ENCODE measurements around the gene STMP1.
A peak's percentile ranks its signal among the peaks of the same experiment; 100 is the strongest.

Gene STMP1

DNA sequence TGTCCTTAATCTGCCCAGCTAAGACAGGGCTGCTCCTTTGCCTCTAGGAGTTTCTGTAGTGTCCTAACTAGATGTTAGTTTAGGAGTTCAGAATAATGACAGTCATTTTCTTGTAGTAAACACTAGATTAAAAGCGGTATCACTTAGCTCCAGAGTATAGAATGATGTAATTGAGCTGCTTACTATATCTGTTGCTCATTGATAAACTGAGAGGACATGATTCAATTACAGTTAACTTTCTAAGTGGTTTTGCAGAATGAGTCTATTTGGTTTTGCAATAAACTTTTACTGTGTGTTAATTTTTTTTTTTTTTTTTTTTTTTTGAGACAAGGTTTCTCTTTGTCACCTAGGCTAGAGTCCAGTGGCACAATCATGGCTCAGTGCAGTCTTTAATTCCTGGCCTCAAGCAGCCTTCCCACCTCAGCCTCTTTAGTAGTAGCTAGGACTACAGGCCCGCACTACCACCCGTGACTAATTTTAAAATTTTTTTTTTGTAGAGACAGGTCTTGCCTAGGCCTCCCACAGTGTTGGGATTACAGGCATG lies 1.8 kb downstream of the STMP1 start:
- TF ChIP-seq, protein P1, sequence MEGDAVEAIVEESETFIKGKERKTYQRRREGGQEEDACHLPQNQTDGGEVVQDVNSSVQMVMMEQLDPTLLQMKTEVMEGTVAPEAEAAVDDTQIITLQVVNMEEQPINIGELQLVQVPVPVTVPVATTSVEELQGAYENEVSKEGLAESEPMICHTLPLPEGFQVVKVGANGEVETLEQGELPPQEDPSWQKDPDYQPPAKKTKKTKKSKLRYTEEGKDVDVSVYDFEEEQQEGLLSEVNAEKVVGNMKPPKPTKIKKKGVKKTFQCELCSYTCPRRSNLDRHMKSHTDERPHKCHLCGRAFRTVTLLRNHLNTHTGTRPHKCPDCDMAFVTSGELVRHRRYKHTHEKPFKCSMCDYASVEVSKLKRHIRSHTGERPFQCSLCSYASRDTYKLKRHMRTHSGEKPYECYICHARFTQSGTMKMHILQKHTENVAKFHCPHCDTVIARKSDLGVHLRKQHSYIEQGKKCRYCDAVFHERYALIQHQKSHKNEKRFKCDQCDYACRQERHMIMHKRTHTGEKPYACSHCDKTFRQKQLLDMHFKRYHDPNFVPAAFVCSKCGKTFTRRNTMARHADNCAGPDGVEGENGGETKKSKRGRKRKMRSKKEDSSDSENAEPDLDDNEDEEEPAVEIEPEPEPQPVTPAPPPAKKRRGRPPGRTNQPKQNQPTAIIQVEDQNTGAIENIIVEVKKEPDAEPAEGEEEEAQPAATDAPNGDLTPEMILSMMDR (IDR thresholded peaks at IDR 0.05; ENCODE audit: borderline replicate concordance, extremely low read depth, low read length, poor library complexity, severe bottlenecking), result no peak
- TF ChIP-seq EZH2 (IDR thresholded peaks at IDR 0.05; ENCODE audit: borderline replicate concordance, low read depth, low read length, severe bottlenecking), result no peak
- Histone ChIP-seq H3K9ac (ENCODE audit: low read depth, low read length) (peak overlapping the region; percentile 91; the same call in 1 of the 2 replicates), H3K27ac (ENCODE audit: low read length) (0 out of 2 replicates have a peak overlapping the region, but pooled peaks have one; percentile 25), H3K4me3 (ENCODE audit: low read depth in 1 of 2, low read length in 2 of 2) (peak overlapping the region in 1 of 2 experiments; percentile 99; a peak in 2 of 4 replicates), H3K79me2 (ENCODE audit: insufficient read depth, low read length) (peaks cover 66% of the 10 kb centered on the region), H2AFZ (ENCODE audit: low read depth, low read length) (no peak overlapping the region), H3K27me3 (ENCODE audit: insufficient read depth, low read length, poor library complexity) (no peaks in the 10 kb centered on the region), H4K20me1 (ENCODE audit: insufficient read depth, low read length) (0 out of 2 replicates have a peak, but pooled peaks cover 4% of the 10 kb centered on the region), H3K36me3 (ENCODE audit: insufficient read depth, low read length) (peaks cover 4% of the 10 kb centered on the region), H3K9me3 (ENCODE audit: insufficient read depth, low read length, severe bottlenecking) (no peaks in the 10 kb centered on the region), H3K4me1 (ENCODE audit: insufficient read depth, low read length) (peaks cover 38% of the 10 kb centered on the region), H3K4me2 (ENCODE audit: insufficient read depth, low read length) (peak overlapping the region; percentile 93)
- DNase-seq (no peak), ATAC-seq (ENCODE audit: insufficient read depth, low read depth) (no peak)

DNA sequence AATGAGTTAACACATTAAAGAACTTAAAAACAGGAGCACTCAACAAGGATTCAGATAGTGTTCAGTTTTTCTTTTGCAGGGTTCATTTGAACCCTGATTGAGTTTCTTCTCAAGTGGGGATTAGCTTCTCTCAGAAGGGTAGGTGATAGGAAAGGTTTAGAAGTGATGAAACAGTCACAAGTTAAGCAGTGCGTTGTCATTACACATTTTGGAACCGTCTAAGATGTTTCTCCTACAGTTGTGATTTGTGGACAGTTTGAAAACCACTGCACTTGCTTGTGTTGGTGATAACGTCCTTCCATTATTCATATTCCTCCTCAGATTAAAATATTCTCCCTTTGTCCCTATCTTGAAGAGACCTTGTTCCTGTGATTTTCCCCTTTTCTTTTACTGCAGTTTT lies 2.7 kb downstream of the STMP1 start:
- TF ChIP-seq, protein P1 (IDR thresholded peaks at IDR 0.05; ENCODE audit: borderline replicate concordance, extremely low read depth, low read length, poor library complexity, severe bottlenecking), result no peak
- TF ChIP-seq EZH2 (IDR thresholded peaks at IDR 0.05; ENCODE audit: borderline replicate concordance, low read depth, low read length, severe bottlenecking), result no peak
- H3K79me2 ChIP-seq (ENCODE audit: insufficient read depth, low read length), result peaks cover 75% of the 10 kb centered on the region
- no peaks in the 10 kb centered on the region for H3K9me3 ChIP-seq (ENCODE audit: insufficient read depth, low read length, severe bottlenecking)
- H3K4me1 ChIP-seq (ENCODE audit: insufficient read depth, low read length), result peaks cover 38% of the 10 kb centered on the region
- ATAC-seq (ENCODE audit: insufficient read depth, low read depth) (no peak), DNase-seq (no peak)
- no peak overlapping the region for H3K4me3 ChIP-seq (ENCODE audit: low read depth in 1 of 2, low read length in 2 of 2)
- peak overlapping the region; percentile 93; the same call in 1 of the 2 replicates for H3K4me2 ChIP-seq (ENCODE audit: insufficient read depth, low read length)
- H3K27ac ChIP-seq (ENCODE audit: low read length), result no peak overlapping the region
- H3K9ac ChIP-seq (ENCODE audit: low read depth, low read length), result no peak overlapping the region
- no peak overlapping the region for H2AFZ ChIP-seq (ENCODE audit: low read depth, low read length)
- H3K27me3 ChIP-seq (ENCODE audit: insufficient read depth, low read length, poor library complexity), result no peaks in the 10 kb centered on the region
- H4K20me1 ChIP-seq (ENCODE audit: insufficient read depth, low read length), result peaks cover 6% of the 10 kb centered on the region; the same call in 1 of the 2 replicates
- H3K36me3 ChIP-seq (ENCODE audit: insufficient read depth, low read length), result peaks cover 4% of the 10 kb centered on the region

DNA sequence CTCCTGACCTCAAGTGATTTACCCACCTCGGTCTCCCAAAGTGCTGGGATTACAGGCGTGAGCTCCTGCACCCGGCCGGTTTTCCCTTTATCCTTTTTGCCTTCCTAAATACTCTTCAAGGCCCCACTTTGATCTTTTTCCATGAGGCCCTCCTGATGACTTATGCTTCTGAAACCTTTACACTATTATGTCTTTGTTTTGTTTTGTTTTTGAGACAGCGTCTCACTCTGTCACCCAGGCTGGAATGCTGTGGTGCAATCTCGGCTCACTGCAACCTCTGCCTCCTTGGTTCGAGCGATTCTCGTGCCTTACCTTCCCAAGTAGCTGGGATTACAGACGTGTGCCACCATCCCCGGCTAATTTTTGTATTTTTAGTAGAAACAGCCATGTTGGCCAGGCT lies 3.8 kb downstream of the STMP1 start:
- Histone ChIP-seq H3K9ac (ENCODE audit: low read depth, low read length) (no peak overlapping the region), H3K9me3 (ENCODE audit: insufficient read depth, low read length, severe bottlenecking) (no peaks in the 10 kb centered on the region), H2AFZ (ENCODE audit: low read depth, low read length) (no peak overlapping the region), H3K27ac (ENCODE audit: low read length) (no peak overlapping the region), H3K36me3 (ENCODE audit: insufficient read depth, low read length) (peaks cover 4% of the 10 kb centered on the region), H3K79me2 (ENCODE audit: insufficient read depth, low read length) (peaks cover 86% of the 10 kb centered on the region), H3K27me3 (ENCODE audit: insufficient read depth, low read length, poor library complexity) (no peaks in the 10 kb centered on the region), H4K20me1 (ENCODE audit: insufficient read depth, low read length) (peaks cover 8% of the 10 kb centered on the region; the same call in 1 of the 2 replicates), H3K4me2 (ENCODE audit: insufficient read depth, low read length) (no peak overlapping the region), H3K4me1 (ENCODE audit: insufficient read depth, low read length) (peaks cover 38% of the 10 kb centered on the region), H3K4me3 (ENCODE audit: low read depth in 1 of 2, low read length in 2 of 2) (no peak overlapping the region)
- no peak for ATAC-seq (ENCODE audit: insufficient read depth, low read depth)
- TF ChIP-seq EZH2 (IDR thresholded peaks at IDR 0.05; ENCODE audit: borderline replicate concordance, low read depth, low read length, severe bottlenecking), result no peak
- TF ChIP-seq, protein P1 (IDR thresholded peaks at IDR 0.05; ENCODE audit: borderline replicate concordance, extremely low read depth, low read length, poor library complexity, severe bottlenecking), result no peak
- no peak for DNase-seq

All from DND-41 (cell line).